ENCODE measurements around the gene EDRF1.

DNA sequence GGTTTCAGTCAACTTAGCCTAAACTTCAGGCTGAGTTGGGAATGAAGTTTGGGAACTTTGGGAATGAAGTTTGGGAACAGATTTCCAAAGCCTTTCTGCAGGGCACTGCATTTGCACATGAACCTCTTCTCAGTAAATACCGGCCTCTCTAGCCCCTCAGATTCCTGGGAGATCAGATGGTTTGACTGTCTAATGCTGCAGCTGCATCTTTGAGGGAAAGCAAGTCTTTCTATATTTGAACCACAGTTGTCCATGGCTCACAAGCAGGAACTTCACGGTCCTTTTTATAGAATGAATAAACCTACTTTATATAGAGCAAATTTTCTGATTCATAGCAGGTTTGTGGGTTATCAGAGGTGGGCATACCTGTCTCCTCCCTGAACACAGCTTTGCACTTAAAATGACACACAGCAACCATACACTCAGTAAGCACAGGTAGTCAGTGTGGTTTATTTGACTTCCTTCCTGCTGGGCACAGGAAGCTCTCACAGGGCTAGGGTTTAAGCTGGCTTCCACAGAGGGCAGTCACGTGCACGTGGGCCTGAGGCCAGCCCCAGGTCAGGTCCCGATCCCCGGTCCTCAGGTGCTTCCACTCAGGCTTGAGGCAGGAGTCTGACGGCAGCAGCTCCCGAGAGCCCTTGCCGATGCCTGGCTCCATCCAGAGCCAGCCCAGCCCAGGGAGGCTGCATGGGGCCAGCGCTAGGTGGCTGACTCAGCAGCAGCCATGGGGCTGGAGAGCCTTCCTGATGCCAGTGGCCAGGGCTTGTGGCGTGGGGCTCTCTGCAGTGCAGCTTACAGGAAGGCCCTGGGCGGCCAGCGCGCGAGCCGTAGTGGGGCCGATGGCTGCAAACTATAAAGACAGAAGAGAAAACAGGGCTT is 68.9 kb downstream of the EDRF1 start:
- TF ChIP-seq CTCF (IDR thresholded peaks at IDR 0.05; ENCODE audit: low read depth, low read length) (no peak), MAX (IDR thresholded peaks at IDR 0.05; ENCODE audit: low read depth, low read length) (no peak)
